ENCODE measurements around the gene KCNH2.

DNA sequence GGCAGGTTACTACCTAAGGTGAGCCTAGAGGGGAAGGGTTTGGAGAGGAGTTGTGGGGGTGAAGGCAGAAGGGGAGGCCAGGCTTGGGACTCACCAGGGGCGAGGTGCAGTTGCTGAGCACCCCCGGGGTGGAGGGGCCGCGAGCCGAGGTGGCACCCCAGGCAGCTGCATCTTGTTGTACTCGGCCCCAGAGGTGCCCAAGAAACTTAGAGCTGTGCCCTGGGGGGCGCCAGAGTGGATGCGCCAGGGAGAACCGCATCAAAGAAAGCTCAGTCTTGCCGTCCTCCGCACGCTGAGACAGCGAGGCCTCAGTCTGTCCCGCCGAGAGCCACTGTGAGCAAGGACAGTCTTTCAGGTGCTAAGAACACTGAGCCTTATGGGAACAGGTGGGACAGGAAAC, 38.8 kb upstream of the KCNH2 start:
- TF ChIP-seq POLR2A (IDR thresholded peaks at IDR 0.05) = no peak
- no peak for TF ChIP-seq CTCF (IDR thresholded peaks at IDR 0.05)

All from adrenal gland (tissue), 5 donors.